HG03103 (cell line): ENCODE measurements around the gene CCN6.
"Not testable (repeated sequence)": the region's sequence is repeated elsewhere in the genome, so short reads cannot be mapped to it uniquely, and the experiment has no call there.

Source experiments
- ATAC-seq: cut with Tn5 transposase; IDR thresholded peaks from one replicate; pipeline ENCODE4 v1.9.1; 2021; ENCODE audit warnings: low read depth; ENCODE audit not compliant: unreplicated experiment

The CCN6 gene

DNA sequence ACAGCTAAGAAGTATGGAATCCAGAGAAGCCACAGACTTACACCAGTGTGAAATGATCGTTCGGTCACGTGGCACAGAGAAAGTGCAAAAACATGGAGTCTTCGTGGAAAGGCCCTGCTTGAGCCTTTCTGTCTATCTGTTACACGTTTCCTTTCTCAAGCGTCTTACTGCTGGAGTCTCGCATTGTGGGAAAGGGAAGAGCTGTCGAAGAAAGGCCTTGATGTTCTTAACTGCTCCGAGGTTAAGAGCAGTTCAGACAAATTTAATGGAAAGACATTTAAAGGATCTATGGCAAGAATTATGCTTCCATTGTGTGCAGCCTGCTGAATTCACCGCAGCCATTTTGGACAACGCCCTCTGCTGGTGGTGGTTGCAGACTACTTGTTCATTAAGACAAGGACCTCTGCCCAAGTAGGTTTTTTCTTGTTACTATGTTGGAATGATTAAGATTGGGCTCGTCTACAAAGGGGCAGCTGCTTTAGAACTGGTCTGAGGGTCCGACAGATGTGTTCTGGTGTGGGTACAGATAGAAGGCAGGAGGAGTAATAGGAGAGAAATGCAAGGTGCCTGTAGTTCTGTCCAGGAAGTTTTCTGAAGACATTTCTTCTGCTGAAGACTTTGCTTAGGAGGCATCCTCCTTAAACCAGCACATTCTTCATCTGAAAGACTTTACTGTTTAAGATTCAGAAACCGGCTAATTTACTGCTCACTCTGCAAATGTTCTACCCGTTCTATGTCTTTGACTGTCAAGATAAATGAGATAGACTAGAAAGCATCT lies 24.7 kb upstream of the CCN6 start:
- ATAC-seq, result no peak

DNA sequence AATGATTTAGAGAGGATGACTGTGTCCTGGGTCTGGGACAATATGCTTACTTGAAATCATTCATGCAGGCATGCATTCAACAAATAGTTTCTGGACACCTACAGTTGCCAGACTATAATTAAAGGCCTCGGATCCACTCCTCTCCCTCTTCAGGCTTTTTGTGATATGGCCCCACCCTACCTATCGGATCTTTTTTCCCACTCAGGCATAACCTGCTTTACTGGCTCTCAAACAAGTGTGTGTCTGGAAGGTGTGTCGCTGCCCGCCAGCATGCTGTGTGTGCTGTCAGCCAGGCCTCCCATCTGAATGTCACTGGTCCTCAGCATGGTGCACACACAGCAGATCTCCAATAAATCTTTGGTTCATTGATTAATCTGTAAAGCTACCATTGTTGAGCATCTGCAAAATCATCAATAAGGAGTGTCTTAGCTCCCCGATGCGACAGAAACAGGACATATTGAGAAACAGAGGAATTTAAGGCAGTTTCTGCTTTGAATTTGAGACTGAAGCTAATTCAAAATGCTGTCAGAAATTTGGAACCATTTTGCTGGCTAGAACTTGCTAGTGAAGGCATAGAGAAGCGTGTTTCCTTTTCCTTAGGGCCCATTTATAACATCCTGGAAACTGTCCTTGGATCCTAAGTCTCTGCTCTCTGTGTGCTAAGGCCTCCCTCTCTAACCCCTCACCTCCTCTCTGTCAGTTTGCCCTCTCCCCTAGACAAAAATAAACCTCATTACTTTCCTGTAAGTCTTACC lies 23.5 kb upstream of the CCN6 start:
- ATAC-seq, result no peak

GRCh38 chr6:112030961-112031660 lies 22.8 kb upstream of the CCN6 start:
- ATAC-seq, result no peak

DNA sequence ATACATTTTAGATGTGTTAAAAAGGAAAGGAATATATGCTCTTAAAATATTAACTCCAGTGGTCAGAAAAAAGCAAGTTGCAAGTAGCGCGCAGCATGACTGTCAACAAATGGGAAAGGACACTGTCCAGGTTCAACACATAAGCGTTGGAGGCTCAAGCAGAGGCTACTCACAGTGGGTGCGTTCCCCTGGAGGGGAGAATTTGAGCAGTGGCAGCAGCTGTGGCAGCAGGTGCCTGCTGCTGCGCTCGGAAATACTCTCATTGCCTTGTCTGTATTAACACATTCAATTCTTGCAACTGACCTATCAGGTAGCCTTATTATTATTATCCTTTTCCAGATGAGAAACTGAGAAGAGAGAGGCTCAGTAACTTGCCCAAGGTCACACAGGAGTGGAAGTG lies 21.9 kb upstream of the CCN6 start:
- no peak for ATAC-seq

DNA sequence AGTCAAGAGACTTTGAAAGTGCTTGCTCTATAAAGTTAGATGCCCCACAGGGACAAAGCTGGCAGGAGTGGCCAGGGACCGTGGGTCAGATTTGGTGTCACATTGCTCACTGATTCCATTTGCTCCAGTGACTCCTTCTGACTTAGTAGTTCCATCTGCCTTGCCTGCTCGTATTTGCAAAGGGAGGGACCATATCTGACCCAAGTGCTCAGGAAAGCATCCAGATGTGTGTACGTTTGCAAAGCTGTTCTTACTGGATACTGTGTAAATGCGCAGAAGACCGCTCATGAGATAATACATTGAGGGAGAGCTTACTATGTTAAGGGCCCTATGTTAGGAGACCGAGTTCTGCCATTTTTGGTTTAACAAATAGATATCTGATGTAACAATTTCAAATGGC lies 21.2 kb upstream of the CCN6 start:
- no peak for ATAC-seq

DNA sequence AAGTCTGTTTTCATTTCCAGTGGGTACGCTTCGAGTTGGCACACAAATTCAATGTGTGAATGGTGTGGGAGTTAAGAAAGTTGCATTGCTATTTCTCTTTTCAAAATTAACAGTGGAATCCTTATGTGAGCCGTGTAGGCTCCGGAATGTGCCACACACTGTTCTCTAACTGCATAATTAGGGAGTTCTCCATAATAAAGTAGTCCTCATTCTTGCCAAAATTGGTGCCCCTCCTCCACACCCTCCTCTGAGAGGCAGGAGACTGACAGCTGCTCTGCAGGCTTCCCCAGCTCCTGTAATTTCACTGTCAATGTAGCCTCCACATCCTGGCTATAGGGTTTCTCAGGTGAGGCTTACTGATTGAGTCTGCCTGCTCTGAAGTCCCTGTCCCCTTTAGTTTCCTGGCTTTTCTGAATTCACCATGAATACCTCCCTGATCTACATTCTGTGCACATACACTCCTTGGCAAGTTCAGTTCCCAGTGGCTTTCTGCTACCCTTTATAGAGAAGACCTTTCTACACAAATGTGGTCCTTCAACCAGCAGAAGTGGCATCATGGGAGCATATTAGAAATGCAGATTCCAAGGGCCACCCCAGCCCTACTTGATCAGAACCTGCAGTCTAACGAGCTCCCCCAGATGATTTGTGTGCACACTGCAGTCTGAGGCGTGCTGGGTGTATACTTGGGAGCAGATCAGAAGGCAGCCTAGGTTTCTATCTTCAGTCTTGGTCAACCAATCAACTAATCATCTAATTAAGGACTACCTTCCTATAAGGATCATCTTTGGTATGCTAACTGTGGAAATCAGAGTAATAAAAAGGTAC lies 19.9 kb upstream of the CCN6 start:
- no peak for ATAC-seq

DNA sequence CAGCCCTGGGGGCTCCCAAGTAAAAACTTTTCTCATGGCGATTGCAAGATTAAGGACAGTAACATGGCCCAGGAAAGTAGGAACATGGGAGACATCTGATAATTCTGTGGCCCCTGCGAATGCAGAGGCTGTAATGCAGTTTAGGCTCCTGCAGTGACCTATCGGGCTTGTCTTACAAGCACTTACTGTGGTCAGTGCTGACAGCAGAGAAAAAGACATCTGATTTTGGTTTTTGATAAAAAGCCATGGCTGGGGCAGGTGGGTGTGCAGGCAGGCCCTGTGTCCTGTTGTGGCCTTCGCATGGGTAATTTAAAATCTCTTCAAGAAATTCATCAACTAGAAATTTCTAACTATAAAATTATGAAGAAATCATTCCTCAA lies 19.3 kb upstream of the CCN6 start:
- no peak for ATAC-seq

DNA sequence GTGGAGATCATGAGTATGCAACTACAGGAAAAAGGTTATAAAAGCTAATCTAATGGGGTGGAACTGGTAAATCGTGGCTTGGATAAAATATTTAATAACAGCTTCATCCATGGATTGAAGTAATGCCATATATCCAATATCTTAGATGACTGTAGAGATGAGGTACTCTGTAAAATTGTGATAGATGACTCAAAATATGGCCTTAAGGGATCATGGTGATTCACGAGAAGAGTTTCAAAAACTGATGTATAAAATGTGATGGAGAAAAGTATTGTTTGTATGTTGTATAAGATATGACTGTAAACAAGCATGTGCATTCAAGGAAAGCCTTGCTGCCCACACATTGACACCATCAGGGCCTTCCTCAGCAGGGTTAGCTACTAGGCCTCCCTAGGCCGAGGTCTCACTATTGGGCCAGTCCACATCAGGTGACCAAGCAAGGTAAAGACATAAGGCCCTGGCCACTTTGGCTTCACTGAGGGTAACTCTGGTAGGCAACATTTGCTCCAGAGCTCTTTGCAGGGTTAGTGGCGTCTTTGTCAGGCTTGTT lies 17.7 kb upstream of the CCN6 start:
- no peak for ATAC-seq

DNA sequence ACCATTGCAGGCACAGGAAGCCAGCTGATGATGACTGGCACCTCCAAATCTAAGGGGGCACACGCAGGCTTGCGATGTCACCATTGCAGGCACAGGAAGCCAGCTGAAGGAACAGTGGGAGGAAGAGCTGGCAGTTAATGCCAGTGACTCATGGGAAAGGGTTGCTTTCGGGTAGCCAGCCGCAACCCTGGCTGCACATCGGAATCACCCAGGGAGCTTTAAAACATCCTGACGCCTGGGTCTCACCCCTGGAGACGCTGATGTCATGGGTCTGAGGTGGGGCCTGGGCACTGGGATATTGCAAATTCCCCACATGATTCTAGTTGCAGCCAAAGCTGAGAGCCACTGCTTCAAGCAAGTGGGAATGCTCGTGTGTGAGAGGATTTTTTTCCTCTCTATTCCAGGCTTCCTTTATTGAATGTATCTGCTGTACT lies 16.1 kb upstream of the CCN6 start:
- no peak for ATAC-seq

DNA sequence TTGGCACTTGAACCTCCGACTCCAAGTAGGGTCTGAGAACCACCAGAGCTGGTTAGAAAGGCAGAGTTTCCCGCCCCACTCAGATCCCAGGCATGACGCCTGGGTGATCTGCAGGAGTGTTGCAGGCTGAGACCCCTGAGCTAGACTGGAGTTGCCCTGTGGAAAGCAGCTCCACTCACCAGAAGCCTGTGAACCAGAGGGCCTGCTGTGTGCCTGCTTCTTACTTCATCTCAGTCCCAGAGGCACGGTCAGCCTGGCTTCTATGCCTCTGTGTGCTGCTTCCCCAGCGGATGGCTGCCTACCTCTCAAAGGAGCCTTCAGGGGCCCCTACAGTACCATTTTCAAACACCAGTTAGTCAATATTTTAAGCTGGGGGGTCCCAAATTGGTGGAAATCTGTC lies 15.6 kb upstream of the CCN6 start:
- no peak for ATAC-seq

DNA sequence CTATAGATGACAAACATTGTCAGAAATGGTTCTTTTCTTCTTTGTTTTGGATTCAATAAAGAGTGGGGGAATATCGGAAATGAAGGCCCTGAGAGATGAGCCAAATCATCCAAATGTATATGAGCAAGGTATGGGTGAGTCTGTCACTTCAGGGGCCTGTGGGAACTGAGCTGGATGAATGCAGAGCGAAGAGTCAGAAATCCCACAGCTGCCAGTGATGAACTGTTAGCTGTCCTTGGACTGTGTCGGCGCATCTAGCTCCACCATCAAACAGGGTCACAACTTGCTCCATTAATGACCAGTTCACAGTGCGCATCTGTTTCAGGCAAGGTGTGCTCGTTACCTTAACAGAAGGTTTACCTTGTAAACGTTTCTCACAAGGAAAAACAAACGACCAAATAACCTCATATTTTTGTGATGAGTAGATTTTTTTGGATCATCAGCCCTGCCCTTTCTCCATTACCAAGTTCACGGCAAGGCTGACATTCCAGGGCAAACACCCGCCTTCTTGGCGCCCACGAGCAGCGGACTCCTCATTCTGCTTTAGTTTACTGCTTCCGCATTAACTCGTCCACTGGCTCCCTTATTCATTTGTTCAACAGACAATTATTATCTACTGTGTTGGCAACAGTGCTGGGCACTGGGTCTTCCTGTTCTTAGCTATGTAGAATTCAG lies 15.0 kb upstream of the CCN6 start:
- ATAC-seq, result no peak

DNA sequence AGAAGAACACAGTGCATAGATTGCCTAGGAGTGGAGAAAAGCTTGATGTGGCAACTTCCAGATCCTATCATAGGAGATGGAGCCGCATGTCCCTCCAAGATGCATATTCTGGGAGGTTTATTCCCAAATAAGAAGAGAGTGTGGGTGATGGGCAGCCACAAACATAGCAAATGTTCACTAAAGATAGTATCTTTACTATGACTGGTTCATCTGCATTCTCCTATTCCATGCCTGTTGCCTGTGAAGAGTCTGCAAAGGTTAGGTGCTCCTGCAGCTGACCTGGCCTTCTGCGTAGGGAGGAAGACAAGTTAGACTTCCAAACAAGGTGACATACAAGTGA lies 14.5 kb upstream of the CCN6 start:
- no peak for ATAC-seq

GRCh38 chr6:112040956-112041355 lies 12.9 kb upstream of the CCN6 start:
- ATAC-seq, result no peak

DNA sequence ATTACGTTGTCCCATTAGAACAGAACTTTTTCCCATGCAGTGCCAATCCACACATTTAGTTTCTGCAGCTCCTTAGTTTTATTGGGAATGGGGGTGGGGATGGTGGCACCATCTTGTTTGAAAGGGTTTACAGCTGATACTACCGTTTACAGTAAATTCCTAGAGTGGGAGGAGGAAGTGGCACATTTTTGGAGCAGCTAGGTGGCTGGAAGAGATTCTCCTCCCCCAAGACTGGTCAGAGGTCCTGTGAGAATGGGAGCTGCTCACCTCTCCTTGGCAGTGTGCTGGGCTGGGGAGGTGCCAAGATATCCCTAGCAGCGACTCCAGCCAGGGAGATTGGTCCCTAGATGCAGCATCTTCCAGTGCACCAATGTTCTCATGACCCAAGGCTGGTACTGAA lies 12.4 kb upstream of the CCN6 start:
- no peak for ATAC-seq

DNA sequence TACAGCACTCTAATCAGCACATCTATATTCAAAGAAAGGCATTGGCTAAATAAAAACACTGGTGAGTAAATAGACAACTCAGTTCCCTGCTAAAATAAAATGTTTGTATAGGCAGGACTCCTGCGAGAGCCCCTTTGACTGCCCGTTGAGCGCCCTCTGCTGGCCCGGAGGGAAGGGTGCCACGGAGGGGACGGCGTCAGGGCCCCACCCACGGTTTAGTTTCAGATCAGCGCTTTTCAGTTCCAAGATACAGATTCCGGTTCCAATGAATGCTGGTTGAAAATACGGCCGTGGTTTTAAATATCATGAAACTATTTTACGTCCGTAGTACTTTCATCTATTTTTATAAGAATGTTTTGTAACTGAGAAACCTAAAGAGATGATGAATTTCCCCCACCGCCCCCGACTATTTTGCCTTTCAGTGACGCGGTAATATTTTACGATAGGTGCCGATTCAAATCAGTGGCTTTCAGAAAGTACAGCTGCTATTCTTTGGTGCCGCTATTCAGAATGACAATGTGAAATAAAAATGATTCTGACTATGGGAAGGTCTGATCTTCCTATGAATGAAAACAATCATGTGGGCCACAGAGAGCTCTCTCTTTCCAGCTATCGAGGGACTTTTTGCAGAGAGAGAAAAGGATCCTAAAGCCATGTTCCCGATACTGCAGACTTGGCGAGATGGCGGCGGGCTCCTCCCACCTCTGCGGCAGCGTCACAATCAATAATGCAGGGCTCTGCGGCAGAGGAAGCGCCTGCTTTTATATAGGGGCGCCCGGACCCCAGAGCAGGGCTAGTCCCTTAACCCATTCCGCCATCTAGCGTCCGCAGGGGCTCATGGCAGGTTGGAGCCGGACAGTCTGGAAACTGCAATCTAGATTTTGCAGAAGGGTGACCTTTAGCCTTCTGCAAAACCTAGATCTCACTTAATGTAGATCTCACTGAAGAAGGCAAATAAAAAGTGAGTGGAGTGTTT lies 10.6 kb upstream of the CCN6 start:
- ATAC-seq, result peak; percentile 85

GRCh38 chr6:112044196-112044595 lies 9.7 kb upstream of the CCN6 start:
- no peak for ATAC-seq

GRCh38 chr6:112044856-112045255 lies 9.0 kb upstream of the CCN6 start:
- no peak for ATAC-seq

DNA sequence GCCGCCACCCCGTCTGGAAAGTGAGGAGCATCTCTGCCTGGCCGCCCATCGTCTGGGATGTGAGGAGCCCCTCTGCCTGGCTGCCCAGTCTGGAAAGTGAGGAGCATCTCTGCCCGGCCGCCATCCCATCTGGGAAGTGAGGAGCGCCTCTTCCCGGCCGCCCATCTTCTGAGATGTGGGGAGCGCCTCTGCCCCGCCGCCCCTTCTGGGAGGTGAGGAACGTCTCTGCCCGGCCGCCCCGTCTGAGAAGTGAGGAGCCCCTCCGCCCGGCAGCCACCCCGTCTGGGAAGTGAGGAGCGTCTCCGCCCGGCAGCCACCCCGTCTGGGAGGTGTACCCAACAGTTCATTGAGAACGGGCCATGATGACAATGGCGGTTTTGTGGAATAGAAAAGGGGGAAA lies 6.4 kb upstream of the CCN6 start:
- ATAC-seq, result not testable (repeated sequence)
